HL-60 (cell line): Measurements from ENCODE around the gene PDGFA.

ENCODE experiments used
- DNase-seq, 2 experiments: peaks; one replicate each; pipeline ENCODE4 v3.0.0-alpha.2; 2010 to 2020; ENCODE audit warnings: low read depth in 1 of 2, low spot score in 1 of 2
- H3K27ac ChIP-seq: fragments of 250-450 bp; sonication (Bioruptor Pico); replicated peaks from 2 replicates; pipeline ENCODE4 v1.5.1; 2020; ENCODE audit warnings: mild to moderate bottlenecking, moderate library complexity
- H3K27me3 ChIP-seq: fragments of 250-450 bp; sonication (Bioruptor Pico); 2 replicates; pipeline ENCODE4 v1.5.1; 2021; ENCODE audit warnings: mild to moderate bottlenecking, moderate library complexity; ENCODE audit not compliant: insufficient read depth, poor library complexity, severe bottlenecking
- H3K4me3 ChIP-seq: replicated peaks from 2 replicates; pipeline ENCODE4 v1.5.1; 2011; ENCODE audit warnings: mild to moderate bottlenecking, control low read depth, low read length; ENCODE audit not compliant: insufficient read depth
- GABPA ChIP-seq: IDR thresholded peaks from 2 replicates; pipeline ENCODE4 v1.6.1; 2012; ENCODE audit warnings: low read depth
- POLR2AphosphoS5 ChIP-seq: IDR thresholded peaks from 2 replicates; pipeline ENCODE4 v1.6.1; 2012; ENCODE audit warnings: low read depth
- REST ChIP-seq: IDR thresholded peaks from 2 replicates; pipeline ENCODE4 v1.6.1; 2012; ENCODE audit warnings: low read depth; ENCODE audit not compliant: insufficient replicate concordance
- SPI1 ChIP-seq: IDR thresholded peaks from 2 replicates; pipeline ENCODE4 v1.6.1; 2012; ENCODE audit warnings: low read depth, mild to moderate bottlenecking, borderline replicate concordance
- TF ChIP-seq, protein P1 (sequence below): IDR thresholded peaks from one replicate; pipeline ENCODE4 v1.5.1; 2011; ENCODE audit warnings: low read length, control low read depth, inconsistent platforms; ENCODE audit not compliant: insufficient read depth

The PDGFA gene

DNA sequence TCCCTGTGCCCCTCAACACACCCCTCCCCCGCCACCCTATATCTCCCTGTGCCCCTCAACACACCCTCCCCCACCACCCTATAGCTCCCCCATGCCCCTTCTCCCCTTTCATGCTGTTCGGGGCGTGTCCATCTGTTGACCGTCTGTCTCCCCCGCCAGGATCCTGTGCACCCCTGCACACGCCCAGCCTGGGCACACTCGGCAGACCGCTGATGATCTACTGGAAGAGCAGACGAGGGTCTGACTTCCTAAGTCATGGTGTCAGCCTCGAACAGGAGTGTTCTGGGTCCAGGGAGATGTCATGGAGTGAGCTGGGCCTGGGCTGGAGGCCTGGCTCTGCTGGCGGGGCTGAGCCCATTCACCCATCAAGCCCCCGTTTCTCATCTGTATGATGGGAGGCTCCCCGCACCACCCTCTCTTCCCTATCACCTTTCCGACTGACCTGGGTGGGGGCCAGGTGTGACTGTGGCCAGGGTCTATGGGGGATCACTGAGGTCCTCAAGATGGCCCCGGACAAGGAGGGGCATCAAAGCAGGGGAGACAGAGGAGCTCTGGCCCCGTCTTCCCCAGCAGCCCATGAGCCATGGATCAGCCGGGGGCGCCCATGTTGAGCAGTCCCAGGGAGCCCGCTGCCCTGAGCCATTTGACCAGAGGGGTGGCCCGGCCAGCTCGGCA lies 48.3 kb downstream of the PDGFA start:
- no peak overlapping the region for H3K27ac ChIP-seq
- DNase-seq: no peak
- no peak overlapping the region for H3K4me3 ChIP-seq
- no peaks in the 10 kb centered on the region for H3K27me3 ChIP-seq
- TF ChIP-seq, protein P1, sequence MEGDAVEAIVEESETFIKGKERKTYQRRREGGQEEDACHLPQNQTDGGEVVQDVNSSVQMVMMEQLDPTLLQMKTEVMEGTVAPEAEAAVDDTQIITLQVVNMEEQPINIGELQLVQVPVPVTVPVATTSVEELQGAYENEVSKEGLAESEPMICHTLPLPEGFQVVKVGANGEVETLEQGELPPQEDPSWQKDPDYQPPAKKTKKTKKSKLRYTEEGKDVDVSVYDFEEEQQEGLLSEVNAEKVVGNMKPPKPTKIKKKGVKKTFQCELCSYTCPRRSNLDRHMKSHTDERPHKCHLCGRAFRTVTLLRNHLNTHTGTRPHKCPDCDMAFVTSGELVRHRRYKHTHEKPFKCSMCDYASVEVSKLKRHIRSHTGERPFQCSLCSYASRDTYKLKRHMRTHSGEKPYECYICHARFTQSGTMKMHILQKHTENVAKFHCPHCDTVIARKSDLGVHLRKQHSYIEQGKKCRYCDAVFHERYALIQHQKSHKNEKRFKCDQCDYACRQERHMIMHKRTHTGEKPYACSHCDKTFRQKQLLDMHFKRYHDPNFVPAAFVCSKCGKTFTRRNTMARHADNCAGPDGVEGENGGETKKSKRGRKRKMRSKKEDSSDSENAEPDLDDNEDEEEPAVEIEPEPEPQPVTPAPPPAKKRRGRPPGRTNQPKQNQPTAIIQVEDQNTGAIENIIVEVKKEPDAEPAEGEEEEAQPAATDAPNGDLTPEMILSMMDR: no peak
- no peak for TF ChIP-seq POLR2AphosphoS5
- TF ChIP-seq GABPA: no peak
- no peak for TF ChIP-seq REST
- TF ChIP-seq SPI1: no peak

DNA sequence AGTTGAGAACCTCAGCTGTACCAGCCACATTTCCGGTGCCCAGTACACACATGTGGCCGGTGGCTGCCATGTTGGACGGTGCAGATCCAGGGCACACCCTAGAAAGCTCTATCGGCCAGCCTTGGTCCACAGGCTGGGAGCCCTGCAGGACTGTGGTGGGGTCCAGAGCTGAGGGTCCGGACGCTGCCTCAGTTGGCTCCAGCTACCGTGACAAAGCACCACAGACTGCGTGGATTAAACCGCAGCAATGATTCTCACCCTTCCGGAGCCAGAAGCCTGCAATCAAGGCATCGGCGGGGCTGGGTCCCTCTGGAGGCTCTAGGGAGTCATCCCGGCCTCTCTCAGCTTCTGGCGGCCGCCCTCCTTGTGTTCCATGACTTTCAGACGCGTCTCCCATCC lies 50.1 kb downstream of the PDGFA start:
- H3K27ac ChIP-seq: no peak overlapping the region
- no peak for TF ChIP-seq POLR2AphosphoS5
- no peak for TF ChIP-seq GABPA
- TF ChIP-seq, protein P1: no peak
- TF ChIP-seq REST: no peak
- no peak for TF ChIP-seq SPI1
- H3K27me3 ChIP-seq: no peaks in the 10 kb centered on the region
- H3K4me3 ChIP-seq: no peak overlapping the region
- DNase-seq: no peak

DNA sequence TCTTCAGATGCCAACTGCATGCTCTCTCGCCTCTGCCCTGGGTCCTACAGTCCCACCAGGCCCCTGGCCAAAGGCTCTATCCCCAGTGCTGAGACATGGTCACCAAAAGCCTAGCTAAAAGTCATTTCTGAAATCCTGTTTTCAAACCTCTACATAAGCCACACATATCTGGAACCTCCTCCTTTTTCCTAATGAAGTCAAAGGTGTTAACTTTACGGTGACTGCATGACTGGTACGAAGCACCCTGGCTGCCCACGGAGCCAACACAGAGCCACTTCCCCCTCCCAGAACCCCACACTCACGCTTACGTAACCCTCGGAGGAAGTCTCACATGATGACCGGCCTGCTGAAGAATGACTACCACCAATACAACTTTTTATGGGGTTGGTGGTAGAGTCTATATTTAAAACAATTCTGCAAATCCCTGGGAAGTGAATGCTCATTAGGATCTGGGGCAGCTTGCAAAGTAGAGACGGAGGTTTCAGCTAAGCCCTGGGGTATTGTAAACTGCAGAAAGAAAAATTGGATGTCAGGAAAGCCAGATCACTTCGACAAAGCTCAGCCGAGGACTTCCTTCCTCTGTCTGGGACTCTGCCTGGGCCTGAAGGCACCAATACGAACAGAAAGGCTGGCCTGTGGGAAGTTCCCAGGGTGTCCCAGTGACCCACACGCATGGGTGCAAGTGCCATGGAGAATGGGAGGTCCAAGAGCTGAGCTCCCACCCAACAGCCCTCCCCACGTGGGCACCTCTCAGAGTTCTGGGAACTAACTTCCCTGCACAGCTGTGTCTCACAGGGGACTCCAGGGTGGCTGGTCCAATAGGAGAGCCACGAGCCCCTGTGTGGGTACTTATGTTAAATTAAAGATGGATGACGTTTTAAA lies 50.7 kb downstream of the PDGFA start:
- Histone ChIP-seq H3K27me3 (no peaks in the 10 kb centered on the region), H3K27ac (peak overlapping the region; percentile 8; the same call in 1 of the 2 replicates), H3K4me3 (no peak overlapping the region)
- DNase-seq: peak; percentile 65 to 80
- TF ChIP-seq REST: no peak
- peak; percentile 71 for TF ChIP-seq SPI1
